NT2/D1 (cell line): ENCODE measurements around the gene MS4A3.

Source experiments
- DNase-seq: peaks from one replicate; pipeline ENCODE4 v3.0.0-alpha.2; 2011; ENCODE audit warnings: low read depth, low spot score
- H3K27me3 ChIP-seq: 2 replicates; pipeline ENCODE4 v1.6.0; 2011; ENCODE audit warnings: mild to moderate bottlenecking; ENCODE audit not compliant: insufficient read length, insufficient read depth
- H3K36me3 ChIP-seq: 2 replicates; pipeline ENCODE4 v1.6.1; 2011; ENCODE audit warnings: mild to moderate bottlenecking, low read length, mixed read lengths; ENCODE audit not compliant: insufficient read depth, insufficient read length
- H3K4me1 ChIP-seq: 2 replicates; pipeline ENCODE4 v1.5.1; 2011; ENCODE audit not compliant: insufficient read depth, insufficient read length
- H3K4me3 ChIP-seq: 2 replicates; pipeline ENCODE4 v1.5.1; 2011; ENCODE audit warnings: low read depth; ENCODE audit not compliant: insufficient read length
- H3K9ac ChIP-seq: 2 replicates; pipeline ENCODE4 v1.6.0; 2011; ENCODE audit warnings: low read depth; ENCODE audit not compliant: insufficient read length
- H3K9me3 ChIP-seq: 2 replicates; pipeline ENCODE4 v1.5.1; 2011; ENCODE audit warnings: mild to moderate bottlenecking, low read length; ENCODE audit not compliant: insufficient read depth
- SUZ12 ChIP-seq: IDR thresholded peaks from 2 replicates; pipeline ENCODE4 v1.6.1; 2011; ENCODE audit not compliant: insufficient read length, insufficient read depth; ENCODE audit errors: extremely low read depth
- YY1 ChIP-seq: IDR thresholded peaks from 2 replicates; pipeline ENCODE4 v1.6.1; 2011; ENCODE audit not compliant: insufficient read length, insufficient read depth
- ZNF274 ChIP-seq: IDR thresholded peaks from 2 replicates; pipeline ENCODE4 v1.6.1; 2011; ENCODE audit warnings: mild to moderate bottlenecking, low read depth, low read length

The MS4A3 gene

DNA sequence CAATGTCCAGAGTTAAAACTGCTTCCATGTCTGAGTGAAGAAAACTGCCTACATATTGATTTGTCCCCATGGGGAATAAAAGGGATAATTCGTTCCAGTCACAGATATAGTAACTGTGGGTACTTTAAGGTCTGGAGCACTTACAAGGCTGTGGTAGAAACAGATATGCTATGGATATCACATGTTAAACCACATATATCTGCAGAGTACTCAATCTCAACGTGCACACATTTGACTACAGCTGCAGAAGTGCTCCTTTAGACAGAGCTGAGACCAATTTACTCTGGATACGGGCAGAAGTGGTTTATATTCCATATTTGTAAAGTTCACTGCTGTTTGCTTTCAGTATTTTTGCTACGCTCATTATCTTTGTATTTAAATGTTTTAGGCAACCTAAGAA, 22.3 kb downstream of the MS4A3 start:
- Histone ChIP-seq H3K4me1 (no peaks in the 10 kb centered on the region), H3K27me3 (no peaks in the 10 kb centered on the region), H3K36me3 (no peaks in the 10 kb centered on the region), H3K4me3 (no peak overlapping the region), H3K9ac (no peak overlapping the region), H3K9me3 (no peaks in the 10 kb centered on the region)
- no peak for TF ChIP-seq YY1
- no peak for TF ChIP-seq ZNF274
- no peak for TF ChIP-seq SUZ12
- no peak for DNase-seq

DNA sequence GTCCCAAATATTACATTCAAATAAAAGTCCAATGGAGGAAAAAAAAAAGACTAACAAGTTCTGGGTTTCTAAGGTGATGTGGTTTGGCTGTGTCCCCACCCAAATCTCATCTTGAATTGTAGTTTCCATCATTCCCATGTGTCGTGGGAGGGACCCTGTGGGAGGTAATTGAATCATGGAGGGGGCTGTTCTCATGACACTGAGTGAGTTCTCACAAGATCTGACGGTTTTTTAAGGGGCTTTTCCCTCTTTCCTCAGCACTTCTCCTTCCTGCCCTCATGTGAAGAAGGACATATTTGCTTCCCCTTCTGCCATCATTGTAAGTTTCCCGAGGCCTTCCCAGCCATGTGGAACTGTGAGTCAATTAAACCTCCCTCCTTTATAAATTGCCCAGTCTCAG, 24.1 kb downstream of the MS4A3 start:
- Histone ChIP-seq H3K36me3 (no peaks in the 10 kb centered on the region), H3K4me3 (no peak overlapping the region), H3K27me3 (no peaks in the 10 kb centered on the region), H3K9ac (no peak overlapping the region), H3K4me1 (no peaks in the 10 kb centered on the region), H3K9me3 (no peaks in the 10 kb centered on the region)
- DNase-seq, result no peak
- TF ChIP-seq YY1, result no peak
- TF ChIP-seq SUZ12, result no peak
- no peak for TF ChIP-seq ZNF274

GRCh38 chr11:60084631-60085273, 28.3 kb downstream of the MS4A3 start:
- H3K27me3 ChIP-seq, result no peaks in the 10 kb centered on the region
- no peaks in the 10 kb centered on the region for H3K9me3 ChIP-seq
- DNase-seq, result no peak

DNA sequence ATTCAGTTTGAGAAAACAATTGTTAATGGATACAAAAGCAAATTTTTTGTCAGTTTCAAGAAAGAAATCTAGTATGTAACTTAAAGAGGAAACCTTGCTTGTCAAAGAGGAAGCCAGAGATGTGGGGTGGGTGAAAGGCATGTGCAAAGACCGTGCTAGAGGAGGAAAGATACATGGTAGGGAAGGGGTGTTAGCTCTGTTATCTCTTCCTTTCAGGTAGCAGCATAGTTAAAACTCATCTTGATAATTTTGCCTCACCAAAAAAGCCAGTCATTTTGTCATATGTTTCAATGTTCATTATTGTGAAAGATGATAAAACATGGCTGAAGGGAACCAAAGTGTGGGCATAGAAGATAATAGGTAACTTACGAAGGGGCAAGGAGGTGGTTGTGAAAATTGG, 29.4 kb downstream of the MS4A3 start:
- no peak for TF ChIP-seq YY1
- no peak for TF ChIP-seq SUZ12
- no peak for TF ChIP-seq ZNF274
- Histone ChIP-seq H3K4me3 (no peak overlapping the region), H3K9me3 (no peaks in the 10 kb centered on the region), H3K4me1 (no peaks in the 10 kb centered on the region), H3K27me3 (no peaks in the 10 kb centered on the region), H3K36me3 (no peaks in the 10 kb centered on the region), H3K9ac (no peak overlapping the region)
- DNase-seq, result no peak

More at GRCh38 chr11:60084631-60085273, 28.3 kb downstream of the MS4A3 start:
- no peaks in the 10 kb centered on the region for H3K4me1 ChIP-seq
- no peak overlapping the region for H3K4me3 ChIP-seq
- no peaks in the 10 kb centered on the region for H3K36me3 ChIP-seq
- H3K9ac ChIP-seq, result no peak overlapping the region
- no peak for TF ChIP-seq SUZ12
- no peak for TF ChIP-seq ZNF274
- TF ChIP-seq YY1, result no peak

- no peaks in the 10 kb centered on the region for H3K4me1 ChIP-seq
- DNase-seq, result no peak
- H3K9me3 ChIP-seq, result no peaks in the 10 kb centered on the region
- no peak overlapping the region for H3K4me3 ChIP-seq
- H3K27me3 ChIP-seq, result no peaks in the 10 kb centered on the region
- H3K36me3 ChIP-seq, result no peaks in the 10 kb centered on the region
- H3K9ac ChIP-seq, result no peak overlapping the region
- no peak for TF ChIP-seq SUZ12
- no peak for TF ChIP-seq ZNF274
- TF ChIP-seq YY1, result no peak
Observed at GRCh38 chr11:60087239-60087638, 30.8 kb downstream of the MS4A3 start.

GRCh38 chr11:60088364-60088763, 31.9 kb downstream of the MS4A3 start, which contains the start of gene MS4A2:
Gene MS4A2, plus strand, starts transcription at chr11:60088664. Its CDS starts 102 bp downstream, at chr11:60088766.
- Histone ChIP-seq H3K27me3 (no peaks in the 10 kb centered on the region), H3K4me3 (no peak within 1 kb of the TSS), H3K9ac (no peak within 1 kb of the TSS), H3K36me3 (no peaks in the 10 kb centered on the region), H3K4me1 (no peaks in the 10 kb centered on the region), H3K9me3 (no peaks in the 10 kb centered on the region)
- no peak for DNase-seq
- no peak for TF ChIP-seq YY1

- Histone ChIP-seq H3K9me3 (no peaks in the 10 kb centered on the region), H3K4me3 (no peak overlapping the region), H3K27me3 (no peaks in the 10 kb centered on the region), H3K4me1 (no peaks in the 10 kb centered on the region), H3K36me3 (no peaks in the 10 kb centered on the region), H3K9ac (no peak overlapping the region)
- no peak for DNase-seq
- no peak for TF ChIP-seq SUZ12
- TF ChIP-seq YY1, result no peak
- TF ChIP-seq ZNF274, result no peak
Observed at GRCh38 chr11:60095477-60096120, 39.1 kb downstream of the MS4A3 start.
